Loucy (cell line): ENCODE measurements around the gene SEC14L2.
A peak's percentile ranks its signal among the peaks of the same experiment; 100 is the strongest.

Source experiments
- EZH2phosphoT487 ChIP-seq: fragments of 200-600 bp; IDR thresholded peaks from 2 replicates; pipeline ENCODE4 v1.6.1; 2018; ENCODE audit warnings: antibody characterized with exemption, mild to moderate bottlenecking, moderate library complexity, borderline replicate concordance
- TF ChIP-seq, protein P1 (sequence below): fragments of 200-600 bp; sonication (generic); conservative IDR thresholded peaks from 2 replicates; pipeline ENCODE4 v1.5.1; 2014; ENCODE audit warnings: mild to moderate bottlenecking, antibody characterized with exemption, low read length

DNA sequence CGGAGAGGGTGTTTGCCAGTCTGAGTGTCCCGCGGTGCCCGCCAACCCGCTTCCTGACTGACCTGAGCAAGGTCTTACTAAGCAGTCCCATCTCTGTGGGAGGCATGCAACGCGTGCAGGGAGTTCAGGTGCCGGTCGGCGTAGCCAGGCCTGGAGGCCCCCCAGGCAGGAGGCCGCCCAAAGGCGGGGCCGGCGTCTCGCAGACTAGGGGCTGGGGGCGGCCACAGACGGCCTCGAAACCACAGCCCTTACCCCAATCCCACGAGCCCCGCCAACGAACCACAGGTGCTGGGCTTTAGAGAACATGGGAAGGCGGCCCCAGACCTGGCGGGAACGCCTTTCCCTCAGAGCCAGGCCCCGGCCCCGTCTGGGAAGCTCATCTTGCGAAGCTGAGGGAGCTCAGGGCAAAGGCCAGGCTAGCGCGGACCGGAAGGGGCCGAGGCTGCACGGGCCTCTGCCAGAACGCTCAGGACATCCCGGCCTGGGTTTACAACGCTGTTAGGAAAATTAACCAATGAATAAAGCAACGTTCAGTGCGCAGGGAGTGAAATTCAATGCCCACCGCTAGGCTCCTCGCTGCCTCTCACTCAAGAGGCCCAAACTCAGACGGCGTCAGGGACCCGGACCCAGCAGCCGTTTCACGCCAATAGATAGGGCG lies 26.6 kb downstream of the SEC14L2 start:
- TF ChIP-seq, protein P1, sequence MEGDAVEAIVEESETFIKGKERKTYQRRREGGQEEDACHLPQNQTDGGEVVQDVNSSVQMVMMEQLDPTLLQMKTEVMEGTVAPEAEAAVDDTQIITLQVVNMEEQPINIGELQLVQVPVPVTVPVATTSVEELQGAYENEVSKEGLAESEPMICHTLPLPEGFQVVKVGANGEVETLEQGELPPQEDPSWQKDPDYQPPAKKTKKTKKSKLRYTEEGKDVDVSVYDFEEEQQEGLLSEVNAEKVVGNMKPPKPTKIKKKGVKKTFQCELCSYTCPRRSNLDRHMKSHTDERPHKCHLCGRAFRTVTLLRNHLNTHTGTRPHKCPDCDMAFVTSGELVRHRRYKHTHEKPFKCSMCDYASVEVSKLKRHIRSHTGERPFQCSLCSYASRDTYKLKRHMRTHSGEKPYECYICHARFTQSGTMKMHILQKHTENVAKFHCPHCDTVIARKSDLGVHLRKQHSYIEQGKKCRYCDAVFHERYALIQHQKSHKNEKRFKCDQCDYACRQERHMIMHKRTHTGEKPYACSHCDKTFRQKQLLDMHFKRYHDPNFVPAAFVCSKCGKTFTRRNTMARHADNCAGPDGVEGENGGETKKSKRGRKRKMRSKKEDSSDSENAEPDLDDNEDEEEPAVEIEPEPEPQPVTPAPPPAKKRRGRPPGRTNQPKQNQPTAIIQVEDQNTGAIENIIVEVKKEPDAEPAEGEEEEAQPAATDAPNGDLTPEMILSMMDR, result peak; percentile 19; the same call in 1 of the 2 replicates
- no peak for TF ChIP-seq EZH2phosphoT487
